SK-N-MC (cell line): Measurements from ENCODE around the gene TAS1R3.

Source experiments
- EZH2 ChIP-seq: fragments of 200-600 bp; sonication (generic); IDR thresholded peaks from one replicate; pipeline ENCODE4 v1.6.1; 2017; ENCODE audit warnings: antibody characterized with exemption
- FOXP2 ChIP-seq: optimal IDR thresholded peaks from 2 replicates; pipeline ENCODE3; 2011; ENCODE audit warnings: mild to moderate bottlenecking, moderate library complexity; ENCODE audit not compliant: insufficient read depth; ENCODE audit errors: extremely low read length, control extremely low read depth
- POLR2AphosphoS5 ChIP-seq: IDR thresholded peaks from 2 replicates; pipeline ENCODE4 v1.6.1; 2012; ENCODE audit warnings: mild to moderate bottlenecking, low read depth, low read length, borderline replicate concordance

GRCh38 chr1:1364266-1364665, 33.2 kb downstream of the TAS1R3 start:
- TF ChIP-seq POLR2AphosphoS5 (no peak), EZH2 (no peak), FOXP2 (no peak)
